Measurements from ENCODE around the gene GSE1.
A peak's percentile ranks its signal among the peaks of the same experiment; 100 is the strongest.

- TF ChIP-seq CTCF (IDR thresholded peaks at IDR 0.05) = peak in 1 of 6 experiments; percentile 3
- no peak for TF ChIP-seq POLR2A (IDR thresholded peaks at IDR 0.05)
Measured at GRCh38 chr16:85602402-85603202, 10.5 kb upstream of the GSE1 start.

Measured in thyroid gland (tissue), 4 donors.